Brain microvascular endothelial cell (primary cell): ENCODE results near the gene PCNX4.

Experiments used
- DNase-seq: peaks from one replicate; pipeline ENCODE4 v3.0.0-alpha.2; 2020
- H3K27ac ChIP-seq: fragments of 250-450 bp; sonication (Bioruptor Pico); 2 replicates; pipeline ENCODE4 v1.5.1; 2020; ENCODE audit warnings: mild to moderate bottlenecking, moderate library complexity
- H3K27me3 ChIP-seq: fragments of 250-450 bp; sonication (Bioruptor Pico); replicated peaks from 2 replicates; pipeline ENCODE4 v1.5.1; 2020; ENCODE audit warnings: mild to moderate bottlenecking
- H3K36me3 ChIP-seq: fragments of 250-450 bp; sonication (Bioruptor Pico); replicated peaks from 2 replicates; pipeline ENCODE4 v1.5.1; 2020; ENCODE audit warnings: mild to moderate bottlenecking
- H3K4me3 ChIP-seq: 2 replicates; pipeline ENCODE4 v1.5.1; 2011; ENCODE audit warnings: low read depth, mild to moderate bottlenecking, control low read depth, low read length, moderate library complexity
- in situ Hi-C: cut with HindIII; loops from 2 replicates; pipeline ENCODE4 v1.10.0; 2017; ENCODE audit warnings: low sequenced_read_pairs, low pct_ligation_motif_present
- TF ChIP-seq, protein P1 (sequence below): IDR thresholded peaks from 2 replicates; pipeline ENCODE4 v1.5.1; 2011; ENCODE audit warnings: low read depth, mild to moderate bottlenecking, moderate library complexity, low read length, control low read depth, inconsistent platforms; ENCODE audit errors: missing control alignments

The PCNX4 gene

DNA sequence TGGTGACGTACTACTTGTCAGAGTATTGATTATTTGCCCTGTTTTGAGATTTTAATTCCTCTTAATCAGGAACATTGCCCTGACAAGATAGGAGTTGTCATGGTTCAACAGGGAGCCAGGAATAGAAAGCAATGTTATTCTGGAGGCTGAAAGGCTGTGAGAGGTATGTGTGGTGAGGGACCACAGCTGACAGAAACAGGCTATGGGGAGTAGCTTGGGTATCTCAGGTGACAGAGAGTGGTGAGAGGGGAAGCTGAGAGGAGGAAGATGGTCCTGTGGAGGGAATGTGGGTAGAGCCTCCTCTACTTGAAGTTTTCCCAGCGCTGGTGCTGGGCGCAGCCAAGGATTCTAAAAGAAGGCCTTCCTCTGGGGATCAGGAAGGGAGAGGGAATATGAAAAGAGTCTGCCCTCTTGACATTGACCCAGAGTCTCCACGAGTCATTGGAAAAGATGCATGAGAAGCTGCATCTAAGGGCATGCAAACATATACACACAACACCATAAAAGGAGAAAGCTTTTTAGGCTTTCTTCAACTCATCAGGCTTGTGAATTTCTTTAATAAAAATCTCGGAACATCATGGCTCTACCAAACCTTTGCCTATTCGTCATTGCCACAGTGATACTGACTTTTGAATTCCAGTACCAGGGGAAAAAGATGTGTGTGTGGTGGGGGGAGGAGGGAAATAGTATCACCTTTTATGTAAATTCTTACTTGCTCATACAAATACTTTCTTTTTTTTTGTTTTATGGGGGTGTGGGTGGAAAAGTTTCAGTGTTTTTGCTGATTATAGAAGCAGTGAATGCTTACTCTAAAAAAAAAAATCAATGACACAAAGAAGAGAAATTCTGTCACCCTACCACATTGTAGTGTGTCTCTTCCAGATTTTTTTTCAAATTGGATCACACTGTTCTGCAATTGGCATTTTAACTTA lies 113.4 kb downstream of the PCNX4 start:
- DNase-seq: no peak

DNA sequence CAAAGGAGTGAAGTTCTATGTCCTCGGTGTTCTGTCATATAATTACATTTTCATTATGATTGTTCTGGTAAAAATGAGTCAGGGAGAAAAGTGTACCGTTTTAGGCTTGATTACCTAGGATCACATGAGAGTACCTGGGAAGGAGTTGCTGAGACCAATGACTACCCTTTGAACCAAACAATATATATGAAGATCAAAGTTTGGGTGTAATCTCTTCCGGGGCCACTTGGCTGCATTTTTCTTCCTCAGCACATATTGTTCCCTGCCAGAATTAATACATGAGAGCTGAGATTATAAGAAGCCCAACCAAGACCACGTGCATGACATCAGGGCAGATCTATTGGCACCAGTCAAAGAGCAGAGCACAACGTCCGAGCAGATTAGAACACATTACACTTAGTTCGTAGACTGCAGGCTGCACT lies 114.5 kb downstream of the PCNX4 start:
- no peak overlapping the region for H3K27ac ChIP-seq
- TF ChIP-seq, protein P1, sequence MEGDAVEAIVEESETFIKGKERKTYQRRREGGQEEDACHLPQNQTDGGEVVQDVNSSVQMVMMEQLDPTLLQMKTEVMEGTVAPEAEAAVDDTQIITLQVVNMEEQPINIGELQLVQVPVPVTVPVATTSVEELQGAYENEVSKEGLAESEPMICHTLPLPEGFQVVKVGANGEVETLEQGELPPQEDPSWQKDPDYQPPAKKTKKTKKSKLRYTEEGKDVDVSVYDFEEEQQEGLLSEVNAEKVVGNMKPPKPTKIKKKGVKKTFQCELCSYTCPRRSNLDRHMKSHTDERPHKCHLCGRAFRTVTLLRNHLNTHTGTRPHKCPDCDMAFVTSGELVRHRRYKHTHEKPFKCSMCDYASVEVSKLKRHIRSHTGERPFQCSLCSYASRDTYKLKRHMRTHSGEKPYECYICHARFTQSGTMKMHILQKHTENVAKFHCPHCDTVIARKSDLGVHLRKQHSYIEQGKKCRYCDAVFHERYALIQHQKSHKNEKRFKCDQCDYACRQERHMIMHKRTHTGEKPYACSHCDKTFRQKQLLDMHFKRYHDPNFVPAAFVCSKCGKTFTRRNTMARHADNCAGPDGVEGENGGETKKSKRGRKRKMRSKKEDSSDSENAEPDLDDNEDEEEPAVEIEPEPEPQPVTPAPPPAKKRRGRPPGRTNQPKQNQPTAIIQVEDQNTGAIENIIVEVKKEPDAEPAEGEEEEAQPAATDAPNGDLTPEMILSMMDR: no peak
- no peak for DNase-seq
- H3K36me3 ChIP-seq: no peaks in the 10 kb centered on the region
- no peak overlapping the region for H3K4me3 ChIP-seq
- in situ Hi-C loops: no loop called here
- H3K27me3 ChIP-seq: no peaks in the 10 kb centered on the region

More for the DNA sequence above, 113.4 kb downstream of the PCNX4 start:
- H3K4me3 ChIP-seq: no peak overlapping the region
- in situ Hi-C loops: no loop called here
- no peaks in the 10 kb centered on the region for H3K36me3 ChIP-seq
- no peaks in the 10 kb centered on the region for H3K27me3 ChIP-seq
- H3K27ac ChIP-seq: no peak overlapping the region
- TF ChIP-seq, protein P1: no peak

DNA sequence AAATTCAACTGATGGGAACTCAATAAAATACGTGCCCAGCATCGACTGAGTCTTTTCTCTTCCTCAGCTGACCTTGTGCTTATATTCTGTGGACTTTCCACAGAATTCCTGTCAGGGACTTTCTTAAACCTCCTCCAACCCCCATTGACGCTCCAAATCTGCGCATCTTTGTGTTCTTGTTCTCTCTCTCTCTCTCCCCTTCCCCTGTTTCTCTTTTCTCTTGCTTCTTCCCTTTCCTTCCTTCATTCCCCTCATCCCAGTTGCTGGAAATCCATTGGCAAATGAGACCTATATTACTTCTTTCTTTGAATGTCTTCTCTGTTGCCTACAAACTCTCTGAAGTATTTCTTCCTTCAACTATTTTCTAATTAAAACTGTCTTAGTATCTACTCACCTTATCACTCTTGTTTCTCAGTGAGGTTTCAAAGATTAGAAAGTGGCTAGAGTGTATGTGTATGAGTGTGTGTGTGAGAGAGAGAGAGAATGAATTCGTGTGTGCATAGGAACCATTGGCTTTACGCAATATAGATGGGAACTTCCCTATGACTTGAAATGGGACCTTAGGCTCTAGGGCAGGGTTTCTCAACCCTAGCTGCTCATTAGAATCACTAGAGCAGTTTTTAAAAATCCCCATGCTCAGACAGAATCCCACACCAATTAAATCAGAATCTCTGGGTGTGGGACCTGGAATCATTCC lies 115.3 kb downstream of the PCNX4 start:
- H3K27me3 ChIP-seq: no peaks in the 10 kb centered on the region
- no peaks in the 10 kb centered on the region for H3K36me3 ChIP-seq
- in situ Hi-C loops: no loop called here
- TF ChIP-seq, protein P1: no peak
- H3K27ac ChIP-seq: no peak overlapping the region
- no peak for DNase-seq
- no peak overlapping the region for H3K4me3 ChIP-seq

DNA sequence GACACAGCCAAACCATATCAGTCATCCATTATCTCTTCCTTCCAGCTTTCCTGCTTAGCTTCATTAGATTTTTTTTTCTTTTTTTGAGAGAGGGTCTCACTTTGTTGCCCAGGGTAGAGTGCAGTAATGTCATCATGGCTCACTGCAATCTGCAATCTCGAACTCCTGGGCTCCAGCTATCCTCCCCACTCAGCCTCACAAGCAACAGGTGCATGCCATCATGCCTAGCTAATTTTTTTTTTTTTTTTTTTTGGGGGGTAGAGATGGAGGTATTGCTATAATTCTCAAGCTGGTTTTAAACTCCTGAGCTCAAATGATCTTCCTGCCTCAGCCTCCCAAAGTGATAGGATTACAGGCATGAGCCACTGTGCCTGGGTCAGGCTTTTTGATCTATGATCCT lies 119.0 kb downstream of the PCNX4 start:
- in situ Hi-C loops: no loop called here
- no peak for DNase-seq
- no peak overlapping the region for H3K4me3 ChIP-seq
- TF ChIP-seq, protein P1: no peak
- H3K36me3 ChIP-seq: no peaks in the 10 kb centered on the region
- no peak overlapping the region for H3K27ac ChIP-seq
- H3K27me3 ChIP-seq: no peaks in the 10 kb centered on the region

DNA sequence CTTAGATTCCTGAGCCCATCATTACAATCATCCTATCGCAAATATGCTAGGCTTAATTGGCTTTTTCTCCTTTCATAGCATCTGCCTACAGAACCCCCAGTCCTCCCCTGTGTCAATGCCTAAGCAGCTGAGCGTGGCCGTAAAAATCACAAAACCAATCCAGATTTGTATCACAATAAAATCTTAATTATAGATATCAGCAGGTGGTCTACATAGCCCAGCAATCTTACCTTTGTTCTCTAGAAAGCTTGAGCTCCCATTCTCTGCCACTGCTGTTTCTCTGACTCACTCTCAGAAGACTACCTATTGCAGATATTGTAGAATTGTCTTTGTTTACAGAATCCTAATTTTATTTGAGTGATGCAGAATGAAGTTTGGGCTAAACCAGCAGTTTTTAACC lies 119.4 kb downstream of the PCNX4 start:
- DNase-seq: no peak
- Histone ChIP-seq H3K4me3 (no peak overlapping the region), H3K27me3 (no peaks in the 10 kb centered on the region), H3K36me3 (no peaks in the 10 kb centered on the region), H3K27ac (no peak overlapping the region)
- TF ChIP-seq, protein P1: no peak
- in situ Hi-C loops: no loop called here
